Neutrophil (primary cell): ENCODE results near the gene SRA1.

Experiments
- H3K27ac ChIP-seq: fragments of 200-600 bp; sonication (generic); 2 replicates; pipeline ENCODE4 v1.5.1; 2016; ENCODE audit warnings: mild to moderate bottlenecking, moderate library complexity
- H3K27me3 ChIP-seq: fragments of 200-600 bp; sonication (generic); 2 replicates; pipeline ENCODE4 v1.6.0; 2016; ENCODE audit warnings: mild to moderate bottlenecking
- H3K36me3 ChIP-seq: fragments of 200-600 bp; sonication (generic); 2 replicates; pipeline ENCODE4 v1.5.1; 2017
- H3K4me1 ChIP-seq, 2 experiments: fragments of 200-600 bp in 1 of 2; sonication (generic) in 1 of 2; 1 replicate in 1 of 2; 2 replicates in 1 of 2; pipeline versions ENCODE4 v1.5.1 to v1.6.1; 2013 to 2016; ENCODE audit warnings: low read depth in 1 of 2, low read length in 1 of 2, mild to moderate bottlenecking in 1 of 2, moderate library complexity in 1 of 2; ENCODE audit not compliant: control insufficient read depth in 1 of 2, insufficient read depth in 1 of 2
- H3K4me3 ChIP-seq, 2 experiments: fragments of 200-600 bp in 1 of 2; sonication (generic) in 1 of 2; 1 replicate in 1 of 2; 2 replicates in 1 of 2; pipeline ENCODE4 v1.5.1; 2013 to 2016; ENCODE audit warnings: low read depth in 1 of 2, low read length in 1 of 2, mild to moderate bottlenecking in 1 of 2, moderate library complexity in 1 of 2
- H3K9me3 ChIP-seq: fragments of 200-600 bp; sonication (generic); 2 replicates; pipeline ENCODE4 v1.5.1; 2016
- CTCF ChIP-seq: fragments of 200-600 bp; sonication (generic); IDR thresholded peaks from 2 replicates; pipeline ENCODE4 v1.5.1; 2016; ENCODE audit warnings: antibody characterized with exemption

SRA1 gene

GRCh38 chr5:140544986-140545385, 12.3 kb downstream of the SRA1 start:
- Histone ChIP-seq H3K27ac (no peak overlapping the region), H3K4me3 (no peak overlapping the region), H3K36me3 (peaks cover 50% of the 10 kb centered on the region), H3K27me3 (no peaks in the 10 kb centered on the region), H3K9me3 (no peaks in the 10 kb centered on the region), H3K4me1 (peaks cover 41 to 43% of the 10 kb centered on the region in 2 experiments)
- no peak for TF ChIP-seq CTCF

- H3K9me3 ChIP-seq = no peaks in the 10 kb centered on the region
- no peaks in the 10 kb centered on the region for H3K27me3 ChIP-seq
- H3K4me3 ChIP-seq = no peak overlapping the region
- peaks cover 60% of the 10 kb centered on the region for H3K36me3 ChIP-seq
- H3K27ac ChIP-seq = no peak overlapping the region
- H3K4me1 ChIP-seq = peaks cover 21 to 22% of the 10 kb centered on the region in 2 experiments
- TF ChIP-seq CTCF = no peak
Observed at GRCh38 chr5:140542972-140543371, 14.3 kb downstream of the SRA1 start.

- Histone ChIP-seq H3K4me3 (no peak overlapping the region), H3K27me3 (no peaks in the 10 kb centered on the region), H3K4me1 (no peaks in the 10 kb centered on the region), H3K36me3 (peaks cover 87% of the 10 kb centered on the region), H3K9me3 (no peaks in the 10 kb centered on the region), H3K27ac (no peak overlapping the region)
- TF ChIP-seq CTCF = no peak
Observed at GRCh38 chr5:140540227-140540626, 17.0 kb downstream of the SRA1 start.

DNA sequence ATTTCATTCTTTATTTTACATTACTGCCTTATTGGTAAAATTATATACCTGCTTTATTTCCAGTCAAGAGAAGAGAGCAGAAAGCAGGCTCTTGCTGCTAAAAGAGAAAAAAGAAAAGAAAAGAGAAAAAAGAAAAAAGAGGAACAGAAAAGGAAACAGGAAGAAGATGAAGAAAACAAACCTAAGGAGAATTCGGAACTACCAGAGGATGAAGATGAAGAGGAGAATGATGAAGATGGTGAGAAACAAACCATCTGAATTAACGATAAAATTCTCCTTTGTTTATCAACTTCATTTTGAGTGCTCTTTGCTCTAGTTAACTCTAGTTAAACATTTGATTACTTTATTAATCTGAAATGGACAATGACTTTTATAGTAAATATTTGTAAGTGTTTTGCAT, 33.3 kb downstream of the SRA1 start:
- Histone ChIP-seq H3K27me3 (no peaks in the 10 kb centered on the region), H3K27ac (peak overlapping the region; percentile 37), H3K9me3 (no peaks in the 10 kb centered on the region), H3K36me3 (peaks cover 45% of the 10 kb centered on the region), H3K4me1 (peaks cover 0 to 3% of the 10 kb centered on the region in 2 experiments), H3K4me3 (no peak overlapping the region)
- no peak for TF ChIP-seq CTCF

DNA sequence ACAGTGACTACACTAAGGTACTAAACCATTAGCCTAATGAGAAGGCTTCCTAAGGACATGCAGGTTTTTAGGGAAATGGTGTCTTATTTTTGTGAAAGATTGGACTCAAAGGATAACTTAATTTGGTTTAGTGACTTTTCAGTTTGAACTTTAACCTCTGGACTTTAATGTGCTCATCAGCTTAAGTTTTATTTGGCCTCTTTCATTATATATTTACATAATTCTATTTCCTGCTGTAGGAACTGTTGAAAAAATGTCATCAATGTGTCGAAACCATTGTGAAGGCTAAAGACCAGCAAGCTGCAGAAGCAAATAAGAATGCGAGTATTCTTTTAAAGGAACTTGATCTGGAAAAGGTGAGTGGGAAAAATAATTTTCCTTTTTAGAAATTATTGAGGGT, 44.1 kb downstream of the SRA1 start:
- peaks cover 68% of the 10 kb centered on the region for H3K36me3 ChIP-seq
- no peaks in the 10 kb centered on the region for H3K27me3 ChIP-seq
- no peak overlapping the region for H3K4me3 ChIP-seq
- no peaks in the 10 kb centered on the region for H3K9me3 ChIP-seq
- H3K27ac ChIP-seq = peak overlapping the region; percentile 3
- no peaks in the 10 kb centered on the region for H3K4me1 ChIP-seq
- no peak for TF ChIP-seq CTCF

DNA sequence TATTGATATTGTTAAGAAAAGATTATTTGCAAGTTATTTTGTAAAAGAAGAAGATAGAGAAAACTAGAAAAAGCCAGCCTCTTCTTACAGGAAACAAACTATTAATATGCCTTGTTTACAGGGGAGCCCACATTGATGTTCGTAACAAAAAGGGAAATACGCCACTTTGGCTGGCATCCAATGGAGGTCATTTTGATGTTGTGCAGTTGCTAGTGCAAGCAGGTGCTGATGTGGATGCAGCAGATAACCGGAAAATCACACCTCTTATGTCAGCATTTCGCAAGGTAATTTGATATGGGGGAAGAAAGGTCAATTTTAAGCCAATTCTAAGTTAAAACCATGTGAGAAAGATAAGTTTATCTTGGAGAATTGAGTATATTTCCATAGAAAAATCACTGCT, 47.4 kb downstream of the SRA1 start:
- no peak overlapping the region for H3K27ac ChIP-seq
- no peaks in the 10 kb centered on the region for H3K9me3 ChIP-seq
- TF ChIP-seq CTCF = no peak
- H3K36me3 ChIP-seq = peaks cover 92% of the 10 kb centered on the region
- no peaks in the 10 kb centered on the region for H3K4me1 ChIP-seq
- no peak overlapping the region for H3K4me3 ChIP-seq
- no peaks in the 10 kb centered on the region for H3K27me3 ChIP-seq
